ENCODE measurements around the gene TCHH. TPM values are rescaled to one million over a fixed set of nuclear protein-coding genes. Genes with fewer than 3 reads are reported as not detected.

TCHH gene
- total and polyA plus RNA-seq, 2 experiments from 2014 or later = not detected

DNA sequence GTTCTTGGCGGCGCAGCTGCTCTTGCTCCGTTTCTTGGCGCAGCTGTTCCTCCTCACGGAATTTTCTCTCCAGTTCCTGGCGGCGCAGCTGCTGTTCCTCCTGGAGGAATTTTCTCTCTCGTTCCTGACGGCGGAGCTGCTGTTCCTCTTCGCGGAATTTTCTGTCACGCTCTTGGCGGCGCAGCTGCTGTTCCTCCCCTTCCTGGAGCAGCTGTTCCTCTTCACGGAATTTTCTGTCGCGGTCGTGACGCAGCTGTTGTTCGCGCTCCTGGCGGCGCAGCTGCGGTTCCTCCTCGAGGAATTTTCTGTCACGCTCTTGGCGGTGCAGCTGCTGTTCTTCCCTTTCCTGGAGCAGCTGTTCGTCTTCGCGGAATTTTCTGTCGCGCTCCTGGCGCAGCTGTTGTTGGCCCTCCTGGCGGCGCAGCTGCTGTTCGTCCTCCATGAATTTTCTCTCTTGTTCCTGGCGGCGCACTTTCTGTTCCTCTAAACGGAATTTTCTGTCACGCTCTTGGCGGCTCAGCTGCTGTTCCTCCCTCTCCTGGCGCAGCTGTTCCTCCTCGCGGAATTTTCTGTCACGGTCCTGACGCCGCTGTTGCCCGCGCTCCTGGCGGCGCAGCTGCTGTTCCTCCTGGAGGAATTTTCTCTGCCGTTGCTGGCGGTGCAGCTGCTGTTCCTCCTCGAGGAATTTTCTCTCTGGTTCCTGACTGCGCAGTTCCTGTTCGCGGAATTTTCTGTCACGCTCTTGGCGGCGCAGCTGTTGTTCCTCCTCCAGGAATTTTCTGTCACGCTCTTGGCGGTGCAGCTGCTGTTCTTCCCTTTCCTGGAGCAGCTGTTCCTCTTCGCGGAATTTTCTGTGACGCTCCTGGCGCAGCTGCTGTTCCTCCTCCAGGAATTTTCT, 7.0 kb downstream of the TCHH start:
- Histone ChIP-seq H3K27me3 (peaks cover 71% of the 10 kb centered on the region), H3K9me3 (ENCODE audit: low read depth) (no peaks in the 10 kb centered on the region), H3K27ac (no peak overlapping the region), H3K4me3 (no peak overlapping the region), H3K4me1 (ENCODE audit: low read depth) (no peaks in the 10 kb centered on the region), H3K36me3 (no peaks in the 10 kb centered on the region)
- DNase-seq (ENCODE audit: low read depth in 1 of 2, low spot score in 1 of 2) = peak in 1 of 2 donors; percentile 80
- TF ChIP-seq, protein P1, sequence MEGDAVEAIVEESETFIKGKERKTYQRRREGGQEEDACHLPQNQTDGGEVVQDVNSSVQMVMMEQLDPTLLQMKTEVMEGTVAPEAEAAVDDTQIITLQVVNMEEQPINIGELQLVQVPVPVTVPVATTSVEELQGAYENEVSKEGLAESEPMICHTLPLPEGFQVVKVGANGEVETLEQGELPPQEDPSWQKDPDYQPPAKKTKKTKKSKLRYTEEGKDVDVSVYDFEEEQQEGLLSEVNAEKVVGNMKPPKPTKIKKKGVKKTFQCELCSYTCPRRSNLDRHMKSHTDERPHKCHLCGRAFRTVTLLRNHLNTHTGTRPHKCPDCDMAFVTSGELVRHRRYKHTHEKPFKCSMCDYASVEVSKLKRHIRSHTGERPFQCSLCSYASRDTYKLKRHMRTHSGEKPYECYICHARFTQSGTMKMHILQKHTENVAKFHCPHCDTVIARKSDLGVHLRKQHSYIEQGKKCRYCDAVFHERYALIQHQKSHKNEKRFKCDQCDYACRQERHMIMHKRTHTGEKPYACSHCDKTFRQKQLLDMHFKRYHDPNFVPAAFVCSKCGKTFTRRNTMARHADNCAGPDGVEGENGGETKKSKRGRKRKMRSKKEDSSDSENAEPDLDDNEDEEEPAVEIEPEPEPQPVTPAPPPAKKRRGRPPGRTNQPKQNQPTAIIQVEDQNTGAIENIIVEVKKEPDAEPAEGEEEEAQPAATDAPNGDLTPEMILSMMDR (IDR thresholded peaks at IDR 0.05; ENCODE audit: low read depth, low read length) = no peak

DNA sequence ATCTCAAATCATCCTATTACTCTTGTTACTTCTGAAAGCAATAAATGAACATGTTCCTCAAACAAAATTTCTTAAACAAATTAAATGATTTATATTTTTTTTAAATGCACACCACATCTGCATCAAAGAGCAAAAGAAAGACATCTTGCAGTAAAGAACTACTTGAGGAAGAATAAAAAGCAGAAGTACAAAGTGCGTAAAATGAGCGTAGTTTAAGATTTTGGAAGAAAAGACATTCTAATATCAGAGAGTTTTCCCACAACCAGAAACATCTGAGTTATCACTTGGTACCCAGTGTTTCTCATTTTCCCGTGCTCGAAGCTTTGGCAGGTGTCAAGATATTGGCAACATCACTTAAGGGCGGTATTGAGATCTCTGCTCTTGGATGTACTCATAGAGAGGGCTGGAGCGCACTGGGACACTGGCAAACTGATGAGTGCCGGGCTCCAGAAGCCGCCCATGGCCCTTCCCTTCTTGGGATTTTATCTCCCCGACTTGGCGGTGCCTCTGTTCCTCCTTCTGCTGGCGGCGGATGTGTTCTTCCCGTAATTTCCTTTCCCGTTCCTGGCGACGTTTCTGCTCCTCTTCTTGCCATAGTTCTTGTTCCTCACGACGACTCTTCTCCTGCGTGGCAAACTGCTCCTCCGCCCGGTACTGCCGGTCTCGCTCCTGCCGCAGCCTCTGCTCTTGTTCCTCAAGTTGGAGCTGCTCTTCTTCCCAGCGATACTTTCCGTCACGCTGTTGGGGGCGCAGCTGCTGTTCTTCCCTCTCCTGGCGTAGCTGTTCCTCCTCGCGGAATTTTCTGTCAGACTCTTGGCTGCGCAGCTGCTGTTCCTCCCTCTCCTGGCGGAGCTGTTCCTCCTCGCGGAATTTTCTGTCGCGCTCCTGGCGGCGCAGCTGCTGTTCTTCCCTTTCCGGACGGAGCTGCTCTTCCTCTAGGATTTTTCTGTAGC, 7.9 kb downstream of the TCHH start:
- Histone ChIP-seq H3K36me3 (no peaks in the 10 kb centered on the region), H3K27me3 (peaks cover 62% of the 10 kb centered on the region), H3K27ac (no peak overlapping the region), H3K9me3 (ENCODE audit: low read depth) (no peaks in the 10 kb centered on the region), H3K4me1 (ENCODE audit: low read depth) (no peaks in the 10 kb centered on the region), H3K4me3 (no peak overlapping the region)
- no peak for DNase-seq (ENCODE audit: low read depth in 1 of 2, low spot score in 1 of 2)
- TF ChIP-seq, protein P1 (IDR thresholded peaks at IDR 0.05; ENCODE audit: low read depth, low read length) = peak; percentile 14

DNA sequence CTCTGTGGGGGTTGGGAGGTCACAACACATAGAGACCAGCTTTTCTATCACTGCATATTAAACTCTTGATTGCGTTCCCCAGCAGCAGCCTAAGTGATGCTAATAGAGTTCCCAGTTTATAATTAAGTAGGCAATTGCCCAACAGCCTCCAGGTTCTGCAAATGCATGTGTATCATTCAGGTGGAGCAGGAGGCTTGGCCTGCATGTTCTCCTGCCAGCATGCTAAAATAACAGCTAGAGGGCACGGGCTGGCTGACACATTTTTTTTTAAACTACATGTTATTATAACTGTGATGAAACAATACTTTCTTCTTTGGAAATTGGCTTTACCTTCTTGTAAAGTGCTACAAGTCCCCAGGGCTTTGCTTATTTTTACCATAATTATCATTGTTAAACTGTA, 10.4 kb downstream of the TCHH start:
- H3K4me1 ChIP-seq (ENCODE audit: low read depth) = no peaks in the 10 kb centered on the region
- TF ChIP-seq, protein P1 (IDR thresholded peaks at IDR 0.05; ENCODE audit: low read depth, low read length) = no peak
- H3K27me3 ChIP-seq = peaks cover 38% of the 10 kb centered on the region
- no peaks in the 10 kb centered on the region for H3K36me3 ChIP-seq
- no peak overlapping the region for H3K4me3 ChIP-seq
- DNase-seq (ENCODE audit: low read depth in 1 of 2, low spot score in 1 of 2) = no peak
- no peak overlapping the region for H3K27ac ChIP-seq
- no peaks in the 10 kb centered on the region for H3K9me3 ChIP-seq (ENCODE audit: low read depth)

DNA sequence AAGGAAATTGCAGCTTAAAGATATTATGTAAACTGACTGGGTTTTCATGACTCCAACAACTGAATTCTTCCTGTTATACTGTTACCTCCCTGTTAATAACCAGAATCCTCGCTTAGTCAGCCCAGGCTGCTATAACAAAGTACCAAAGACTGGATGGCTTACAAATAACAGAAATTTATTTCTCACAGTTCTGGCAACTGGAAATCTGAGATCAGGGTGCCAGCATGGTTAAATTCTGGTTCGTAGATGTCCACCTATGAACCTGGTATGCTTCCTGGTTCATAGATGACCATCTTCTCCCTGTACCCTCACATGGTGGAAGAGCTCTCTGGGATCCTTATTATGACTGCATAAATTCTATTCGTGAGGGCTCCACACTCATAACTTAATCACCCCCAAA, 18.3 kb downstream of the TCHH start:
- DNase-seq (ENCODE audit: low read depth in 1 of 2, low spot score in 1 of 2) = no peak
- TF ChIP-seq, protein P1 (IDR thresholded peaks at IDR 0.05; ENCODE audit: low read depth, low read length) = no peak

DNA sequence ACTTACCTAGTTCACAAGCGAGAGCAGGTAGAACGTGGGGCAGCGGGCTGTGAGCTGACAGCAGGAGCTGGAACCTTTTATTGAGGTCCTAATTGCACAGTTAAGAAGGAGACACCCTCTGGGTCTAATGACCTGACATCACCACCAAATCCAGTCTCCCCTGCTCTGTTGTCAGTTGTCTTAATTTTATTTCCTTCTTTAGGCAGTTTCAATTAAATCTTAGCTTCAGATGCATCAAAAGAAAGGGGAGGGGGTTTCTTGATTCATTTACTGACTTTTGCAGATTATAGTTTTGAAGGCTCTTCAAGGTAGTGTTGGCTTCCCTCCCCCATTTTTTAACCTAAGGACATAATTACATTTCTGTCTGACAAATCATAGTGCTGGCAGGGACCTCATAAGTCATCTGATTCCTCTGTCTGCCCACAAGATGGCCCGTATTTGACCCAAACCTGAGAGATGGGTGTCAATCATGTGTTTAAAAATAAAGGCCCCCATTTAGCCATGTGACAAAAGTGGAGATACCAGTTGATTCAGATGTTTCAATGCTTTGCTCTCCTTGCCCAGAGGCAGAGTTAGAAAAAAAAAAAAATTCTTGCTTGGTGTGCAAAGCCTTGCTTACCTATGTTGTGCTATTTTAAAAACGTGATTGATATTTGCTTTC, 26.1 kb downstream of the TCHH start, which contains the start of gene TCHHL1:
Gene TCHHL1, minus strand, starts transcription at position 51 of the 661 bp plus-strand sequence. CDS start 921 bp downstream, outside the sequence.
- no peak for DNase-seq (ENCODE audit: low read depth in 1 of 2, low spot score in 1 of 2)
- H3K9me3 ChIP-seq (ENCODE audit: low read depth) = no peaks in the 10 kb centered on the region
- TF ChIP-seq, protein P1 (IDR thresholded peaks at IDR 0.05; ENCODE audit: low read depth, low read length) = no peak
- H3K27me3 ChIP-seq = no peaks in the 10 kb centered on the region
- H3K36me3 ChIP-seq = no peaks in the 10 kb centered on the region
- H3K4me3 ChIP-seq = no peak within 1 kb of the TSS
- H3K4me1 ChIP-seq (ENCODE audit: low read depth) = no peaks in the 10 kb centered on the region
- H3K27ac ChIP-seq = no peak within 1 kb of the TSS

More for the DNA sequence above, 18.3 kb downstream of the TCHH start:
- H3K27me3 ChIP-seq = no peaks in the 10 kb centered on the region
- no peaks in the 10 kb centered on the region for H3K36me3 ChIP-seq
- H3K4me3 ChIP-seq = no peak overlapping the region
- no peaks in the 10 kb centered on the region for H3K9me3 ChIP-seq (ENCODE audit: low read depth)
- no peak overlapping the region for H3K27ac ChIP-seq
- no peaks in the 10 kb centered on the region for H3K4me1 ChIP-seq (ENCODE audit: low read depth)
